ENCODE measurements around the gene PAF1. TPM values are rescaled to one million over a fixed set of nuclear protein-coding genes. Genes with fewer than 3 reads are reported as not detected.

Gene PAF1
- total and polyA plus RNA-seq, 2 of the 13 experiments (the other 11 are each of a cell fraction or from before 2014, with no cell fraction given), result 30.2 to 31.1 TPM

GRCh38 chr19:39400061-39400460 is 9.2 kb upstream of the PAF1 start:
- no TSS peak for BruUV-seq (replicated peaks)
- Histone ChIP-seq H3K27ac (ENCODE audit: extremely low read length, insufficient read depth, low read length) (peak overlapping the region; percentile 98), H3K79me2 (ENCODE audit: insufficient read depth, low read length) (no peaks in the 10 kb centered on the region), H3K9ac (ENCODE audit: insufficient read depth, low read depth, low read length) (no peak overlapping the region), H3K36me3 (replicated peaks in 1 of 2; ENCODE audit: control insufficient read depth in 1 of 2, insufficient read depth in 2 of 2, low read length in 2 of 2) (0 out of 5 replicates have a peak, but pooled peaks cover 0 to 2% of the 10 kb centered on the region in 2 experiments), H3K27me3 (ENCODE audit: control insufficient read depth in 1 of 2, insufficient read depth in 2 of 2, low read length in 2 of 2) (no peaks in the 10 kb centered on the region), H3K4me3 (replicated peaks in 1 of 3; ENCODE audit: insufficient read depth in 1 of 3, low read depth in 2 of 3, low read length in 3 of 3) (no peak overlapping the region), H3K4me2 (ENCODE audit: low read depth, low read length) (no peak overlapping the region), H2AFZ (ENCODE audit: low read length) (no peak overlapping the region), H3K9me3 (ENCODE audit: low read length) (no peaks in the 10 kb centered on the region), H3K4me1 (ENCODE audit: insufficient read depth, low read length) (peaks cover 65% of the 10 kb centered on the region), H4K20me1 (ENCODE audit: insufficient read depth, low read length) (no peaks in the 10 kb centered on the region)
- in situ Hi-C loops (cut with HindIII; ENCODE audit: extremely low pct_ligation_motif_present, low pct_unique_long_range_greater_than_20kb), result no loop called here
- CTCF ChIA-PET (ENCODE audit: low intra/inter-chr PET ratio, low total read pairs), result no interaction called here
- ATAC-seq (no peak), DNase-seq (ENCODE audit: low spot score) (no peak), FAIRE-seq (no peak)
- intact Hi-C loops (cut with micrococcal nuclease; ENCODE audit: unreplicated experiment), result loop anchor here (5.0 kb wide), 1 partner anchor 1042 kb away; the partner anchor contains the start of gene SERTAD3
- POLR2A ChIA-PET, result interaction anchor here (2.3 to 2.7 kb wide), 3 partner anchors 9 to 41 kb away, joined by 9 to 64 read pairs (median 48); partner anchors contain the start of genes MED29, PAF1 and PLEKHG2
- TF ChIP-seq AHR (CRISPR knock-in tag; IDR thresholded peaks at IDR 0.05) (no peak), DNMT1 (CRISPR knock-in tag; IDR thresholded peaks at IDR 0.05) (no peak), ZNF235 (CRISPR knock-in tag; IDR thresholded peaks at IDR 0.05; ENCODE audit: borderline replicate concordance) (no peak), ZNF513 (CRISPR knock-in tag; conservative IDR thresholded peaks at IDR 0.05) (no peak), STAT6 (CRISPR knock-in tag; IDR thresholded peaks at IDR 0.05; ENCODE audit: borderline replicate concordance) (no peak), ZBTB7A (CRISPR knock-in tag; IDR thresholded peaks at IDR 0.05) (no peak), ASH2L (IDR thresholded peaks at IDR 0.05; ENCODE audit: insufficient read length, low read depth, low read length) (no peak), ZNF12 (CRISPR knock-in tag; IDR thresholded peaks at IDR 0.05) (no peak), NCOR1 (IDR thresholded peaks at IDR 0.05; ENCODE audit: borderline replicate concordance, low read length) (no peak), MLXIP (CRISPR knock-in tag; IDR thresholded peaks at IDR 0.05; ENCODE audit: borderline replicate concordance) (no peak), LCORL (IDR thresholded peaks at IDR 0.05) (no peak), LCORL (CRISPR knock-in tag; IDR thresholded peaks at IDR 0.05) (no peak), ZNF850 (CRISPR knock-in tag; conservative IDR thresholded peaks at IDR 0.05) (no peak), SMAD9 (CRISPR knock-in tag; IDR thresholded peaks at IDR 0.05) (no peak)
- 96% methylated on average over 4 of the region's 4 CpGs for WGBS (ENCODE audit: low lambda C conversion rate)

Measured in HepG2 (cell line).